WTC11 (cell line): ENCODE results near the gene AP2M1.

Source experiments
- ATF2 ChIP-seq: sonication (generic); formaldehyde crosslinking; IDR thresholded peaks from 2 replicates; pipeline ENCODE4 v1.8.1; 2022; ENCODE audit warnings: low read depth, missing genetic modification reagents, borderline replicate concordance
- ATF3 ChIP-seq: sonication (generic); formaldehyde crosslinking; conservative IDR thresholded peaks from 2 replicates; pipeline ENCODE4 v1.8.1; 2022; ENCODE audit warnings: mild to moderate bottlenecking, missing genetic modification reagents
- CREM ChIP-seq: sonication (generic); formaldehyde crosslinking; IDR thresholded peaks from 2 replicates; pipeline ENCODE4 v1.8.1; 2022; ENCODE audit warnings: mild to moderate bottlenecking, missing genetic modification reagents, moderate library complexity
- CTCF ChIP-seq: fragments of 200-600 bp; IDR thresholded peaks from 2 replicates; pipeline ENCODE4 v1.8.0; 2022; ENCODE audit warnings: antibody characterized with exemption
- ELF4 ChIP-seq: sonication (generic); formaldehyde crosslinking; IDR thresholded peaks from 2 replicates; pipeline ENCODE4 v1.8.1; 2022; ENCODE audit warnings: low read depth, mild to moderate bottlenecking, moderate library complexity, missing genetic modification reagents
- JAZF1 ChIP-seq: fragments of 250-450 bp; sonication (Bioruptor Pico); IDR thresholded peaks from 2 replicates; pipeline ENCODE4 v1.9.0; 2021; ENCODE audit warnings: moderate library complexity, mild to moderate bottlenecking, inconsistent platforms
- JUN ChIP-seq: sonication (generic); formaldehyde crosslinking; IDR thresholded peaks from 2 replicates; pipeline ENCODE4 v1.8.0; 2023; ENCODE audit warnings: mild to moderate bottlenecking, missing genetic modification reagents
- PREB ChIP-seq: sonication (generic); formaldehyde crosslinking; IDR thresholded peaks from 2 replicates; pipeline ENCODE4 v1.8.1; 2022; ENCODE audit warnings: mild to moderate bottlenecking, missing genetic modification reagents, moderate library complexity, borderline replicate concordance
- TCF7 ChIP-seq: sonication (generic); formaldehyde crosslinking; IDR thresholded peaks from 2 replicates; pipeline ENCODE4 v1.8.0; 2022; ENCODE audit warnings: mild to moderate bottlenecking, low read depth, missing genetic modification reagents, moderate library complexity
- USF2 ChIP-seq: sonication (generic); formaldehyde crosslinking; IDR thresholded peaks from 2 replicates; pipeline ENCODE4 v1.8.1; 2023; ENCODE audit warnings: mild to moderate bottlenecking, missing genetic modification reagents, moderate library complexity
- ZNF232 ChIP-seq: sonication (generic); formaldehyde crosslinking; IDR thresholded peaks from 2 replicates; pipeline ENCODE4 v1.8.0; 2022; ENCODE audit warnings: mild to moderate bottlenecking, missing genetic modification reagents
- ZNF416 ChIP-seq: fragments of 250-450 bp; sonication (Bioruptor Pico); IDR thresholded peaks from 2 replicates; pipeline ENCODE4 v1.9.0; 2021; ENCODE audit warnings: mild to moderate bottlenecking, inconsistent platforms

GRCh38 chr3:184169896-184170875, 4.5 kb upstream of the AP2M1 start:
- TF ChIP-seq USF2 (CRISPR knock-in tag) = no peak
- TF ChIP-seq TCF7 (CRISPR knock-in tag) = no peak
- no peak for TF ChIP-seq CTCF
- TF ChIP-seq ATF3 = no peak
- TF ChIP-seq PREB (CRISPR knock-in tag) = no peak
- TF ChIP-seq ZNF232 (CRISPR knock-in tag) = no peak
- no peak for TF ChIP-seq JUN (CRISPR knock-in tag)
- TF ChIP-seq ATF2 (CRISPR knock-in tag) = no peak
- TF ChIP-seq JAZF1 (CRISPR knock-in tag) = no peak
- TF ChIP-seq CREM (CRISPR knock-in tag) = no peak
- no peak for TF ChIP-seq ZNF416 (CRISPR knock-in tag)
- TF ChIP-seq ELF4 = no peak
